Renal cortical epithelial cell (primary cell): ENCODE measurements around the gene RASSF1. TPM values are rescaled to one million over a fixed set of nuclear protein-coding genes. Genes with fewer than 3 reads are reported as not detected.

ENCODE experiments used
- DNase-seq: peaks from one replicate; pipeline ENCODE4 v3.0.0-alpha.2; 2011; ENCODE audit warnings: low read depth
- total RNA-seq: library from RNA; depleted of rRNA; stranded (reverse); fragments of >200 nt; gene quantifications from 2 replicates; pipeline ENCODE4 v1.2.3, GENCODE V29; 2014

Gene RASSF1
- 14.4 and 17.8 TPM in 2 replicates for total RNA-seq

- no peak for DNase-seq
Measured at GRCh38 chr3:50340448-50341329, at the start of gene RASSF1. RASSF1 (minus strand) TSS chr3:50340836; CDS start chr3:50340805, 31 bp downstream.

- DNase-seq, result no peak
Measured at GRCh38 chr3:50389414-50389767, 48.8 kb upstream of the RASSF1 start.

GRCh38 chr3:50388720-50389413, 48.2 kb upstream of the RASSF1 start:
- no peak for DNase-seq

- peak; percentile 3 for DNase-seq
Measured at GRCh38 chr3:50388016-50388719, 47.5 kb upstream of the RASSF1 start.

- no peak for DNase-seq
Measured at GRCh38 chr3:50385754-50386153, 45.1 kb upstream of the RASSF1 start.

- no peak for DNase-seq
Measured at GRCh38 chr3:50383750-50384149, 43.1 kb upstream of the RASSF1 start.

- DNase-seq, result no peak
Measured at GRCh38 chr3:50382722-50383121, 42.1 kb upstream of the RASSF1 start.

GRCh38 chr3:50381383-50381782, 40.7 kb upstream of the RASSF1 start:
- DNase-seq, result no peak

- DNase-seq, result no peak
Measured at GRCh38 chr3:50380405-50381085, 39.9 kb upstream of the RASSF1 start.

GRCh38 chr3:50378757-50379156, 38.1 kb upstream of the RASSF1 start:
- no peak for DNase-seq

GRCh38 chr3:50378024-50378423, 37.4 kb upstream of the RASSF1 start:
- no peak for DNase-seq

- no peak for DNase-seq
Measured at GRCh38 chr3:50375258-50375931, 34.8 kb upstream of the RASSF1 start.

GRCh38 chr3:50374363-50375257, 34.0 kb upstream of the RASSF1 start:
- DNase-seq, result no peak

- DNase-seq, result no peak
Measured at GRCh38 chr3:50373146-50374051, 32.8 kb upstream of the RASSF1 start.

GRCh38 chr3:50372349-50372748, 31.7 kb upstream of the RASSF1 start:
- DNase-seq, result no peak

- DNase-seq, result no peak
Measured at GRCh38 chr3:50371133-50371685, 30.6 kb upstream of the RASSF1 start.

- no peak for DNase-seq
Measured at GRCh38 chr3:50370594-50370993, 30.0 kb upstream of the RASSF1 start.

- DNase-seq, result no peak
Measured at GRCh38 chr3:50369012-50369670, 28.5 kb upstream of the RASSF1 start.
